Tibial nerve (tissue), 4 donors: ENCODE results near the gene SERTAD1.

Source experiments
- CTCF ChIP-seq, 5 experiments: fragments of 200-600 bp in 3 of 5; fragments of 450-650 bp in 2 of 5; sonication (generic) in 3 of 5; IDR thresholded peaks; one replicate each; pipeline ENCODE4 v1.5.1; 2016 to 2019; ENCODE audit warnings: antibody characterized with exemption in 5 of 5, mild to moderate bottlenecking in 3 of 5, moderate library complexity in 2 of 5
- EP300 ChIP-seq, 2 donors: sonication (generic); formaldehyde crosslinking; IDR thresholded peaks; one replicate each; pipeline ENCODE4 v1.6.1; 2017; ENCODE audit warnings: antibody characterized with exemption in 2 of 2, mild to moderate bottlenecking in 1 of 2
- POLR2A ChIP-seq, 2 donors: fragments of 450-650 bp; IDR thresholded peaks; one replicate each; pipeline ENCODE4 v1.6.1; 2017; ENCODE audit warnings: antibody characterized with exemption in 2 of 2, mild to moderate bottlenecking in 2 of 2, moderate library complexity in 2 of 2

GRCh38 chr19:40450664-40451063 is 24.9 kb upstream of the SERTAD1 start:
- no peak for TF ChIP-seq CTCF (IDR thresholded peaks at IDR 0.05)
- no peak for TF ChIP-seq POLR2A (IDR thresholded peaks at IDR 0.05)
- no peak for TF ChIP-seq EP300 (IDR thresholded peaks at IDR 0.05)
